GM21723 (cell line): ENCODE data around the gene IL18BP.

Source experiments
- ATAC-seq: cut with Tn5 transposase; IDR thresholded peaks from one replicate; pipeline ENCODE4 v1.9.1; 2021; ENCODE audit warnings: mild to moderate bottlenecking, moderate library complexity; ENCODE audit not compliant: unreplicated experiment

The IL18BP gene

GRCh38 chr11:71996517-71996916 lies 2.2 kb upstream of the IL18BP start:
- no peak for ATAC-seq

- no peak for ATAC-seq
Observed at GRCh38 chr11:71996946-71997345, 1.8 kb upstream of the IL18BP start.

GRCh38 chr11:71997594-71997993 lies 1.1 kb upstream of the IL18BP start:
- ATAC-seq = no peak

GRCh38 chr11:71998061-71998460 lies 648 bp upstream of the IL18BP start:
- no peak for ATAC-seq

GRCh38 chr11:71999362-71999761 lies 653 bp downstream of the IL18BP start:
- ATAC-seq = no peak

DNA sequence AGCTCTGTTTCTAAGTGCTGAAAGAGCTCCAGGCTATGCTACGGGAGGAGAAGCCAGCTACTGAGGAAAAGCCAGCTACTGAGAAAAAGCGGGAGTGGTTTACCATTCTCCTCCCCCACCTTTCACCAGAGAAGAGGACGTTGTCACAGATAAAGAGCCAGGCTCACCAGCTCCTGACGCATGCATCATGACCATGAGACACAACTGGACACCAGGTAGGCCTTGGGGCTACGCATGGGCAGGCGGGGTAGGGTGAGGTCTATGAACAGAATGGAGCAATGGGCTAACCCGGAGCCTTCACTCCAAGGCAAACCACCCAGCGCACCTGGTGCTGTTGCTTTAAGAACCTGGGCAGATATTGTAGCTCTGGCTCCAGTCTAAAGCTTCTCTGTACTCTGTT lies 1.1 kb downstream of the IL18BP start:
- no peak for ATAC-seq

GRCh38 chr11:72000202-72000867 lies 1.6 kb downstream of the IL18BP start:
- no peak for ATAC-seq

DNA sequence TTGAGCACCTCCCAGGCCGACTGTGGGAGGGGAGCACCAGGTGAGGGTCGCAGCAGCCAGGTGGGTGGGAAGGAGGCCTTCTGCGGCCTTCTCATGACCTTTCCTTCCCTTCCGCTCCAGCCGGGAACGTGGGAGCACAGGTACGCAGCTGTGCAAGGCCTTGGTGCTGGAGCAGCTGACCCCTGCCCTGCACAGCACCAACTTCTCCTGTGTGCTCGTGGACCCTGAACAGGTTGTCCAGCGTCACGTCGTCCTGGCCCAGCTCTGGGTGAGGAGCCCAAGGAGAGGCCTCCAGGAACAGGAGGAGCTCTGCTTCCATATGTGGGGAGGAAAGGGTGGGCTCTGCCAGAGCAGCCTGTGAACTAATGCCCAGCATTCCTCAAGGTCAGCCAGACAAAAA lies 2.6 kb downstream of the IL18BP start:
- ATAC-seq = no peak

DNA sequence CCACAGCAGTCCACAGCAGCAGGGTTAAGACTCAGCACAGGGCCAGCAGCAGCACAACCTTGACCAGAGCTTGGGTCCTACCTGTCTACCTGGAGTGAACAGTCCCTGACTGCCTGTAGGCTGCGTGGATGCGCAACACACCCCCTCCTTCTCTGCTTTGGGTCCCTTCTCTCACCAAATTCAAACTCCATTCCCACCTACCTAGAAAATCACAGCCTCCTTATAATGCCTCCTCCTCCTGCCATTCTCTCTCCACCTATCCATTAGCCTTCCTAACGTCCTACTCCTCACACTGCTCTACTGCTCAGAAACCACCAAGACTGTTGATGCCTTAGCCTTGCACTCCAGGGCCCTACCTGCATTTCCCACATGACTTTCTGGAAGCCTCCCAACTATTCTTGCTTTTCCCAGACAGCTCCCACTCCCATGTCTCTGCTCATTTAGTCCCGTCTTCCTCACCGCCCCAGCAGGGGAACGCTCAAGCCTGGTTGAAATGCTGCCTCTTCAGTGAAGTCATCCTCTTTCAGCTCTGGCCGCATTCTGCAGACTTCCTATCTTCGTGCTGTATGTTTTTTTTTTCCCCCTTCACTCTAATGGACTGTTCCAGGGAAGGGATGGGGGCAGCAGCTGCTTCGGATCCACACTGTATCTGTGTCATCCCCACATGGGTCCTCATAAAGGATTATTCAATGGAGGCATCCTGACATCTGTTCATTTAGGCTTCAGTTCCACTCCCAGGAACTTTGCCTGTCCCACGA lies 3.3 kb downstream of the IL18BP start:
- no peak for ATAC-seq

DNA sequence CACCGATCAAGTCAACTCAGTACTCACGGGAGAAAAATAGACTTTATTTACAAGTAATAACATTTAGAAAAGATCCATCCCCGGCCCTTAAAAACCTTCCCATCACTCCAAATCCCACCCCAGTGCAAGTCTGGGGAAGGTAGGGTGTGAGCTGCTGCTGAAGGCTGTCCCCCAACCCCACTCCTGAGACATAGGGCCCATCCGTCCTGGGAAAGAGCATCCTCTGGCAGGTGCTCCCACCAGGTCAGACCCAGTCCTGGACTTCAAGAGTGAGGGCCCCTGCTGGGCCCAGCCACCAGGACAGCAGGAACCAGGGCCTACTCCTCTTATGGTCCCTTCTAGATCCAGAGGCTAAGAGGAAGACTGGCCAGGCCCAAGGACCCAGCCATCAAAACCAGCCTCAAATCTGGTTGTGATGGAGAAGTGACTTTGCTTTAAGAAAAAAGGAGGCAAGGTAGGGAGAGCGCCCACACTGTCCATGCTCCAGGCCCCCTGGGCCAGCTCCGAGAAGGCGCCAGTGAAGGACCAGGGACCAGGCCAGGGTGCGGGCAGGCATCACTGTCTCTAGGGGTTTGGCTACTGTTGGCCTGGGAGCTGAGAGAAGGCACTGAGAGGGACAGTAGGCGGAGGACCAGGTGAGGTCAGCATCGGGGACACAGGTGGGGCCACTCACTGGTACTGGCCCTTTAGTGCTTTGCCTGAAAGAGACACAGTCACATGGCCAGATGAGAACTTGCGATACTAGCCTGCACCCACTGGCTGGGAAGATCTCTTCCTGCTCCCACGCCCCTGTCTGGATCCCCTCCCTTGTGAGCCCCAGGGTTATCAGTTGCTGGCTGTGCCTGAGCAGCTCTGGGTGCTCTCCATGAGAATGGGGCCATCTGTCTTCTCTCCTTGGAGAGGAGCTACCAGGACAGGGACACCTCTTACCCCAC lies 4.4 kb downstream of the IL18BP start:
- ATAC-seq = no peak

DNA sequence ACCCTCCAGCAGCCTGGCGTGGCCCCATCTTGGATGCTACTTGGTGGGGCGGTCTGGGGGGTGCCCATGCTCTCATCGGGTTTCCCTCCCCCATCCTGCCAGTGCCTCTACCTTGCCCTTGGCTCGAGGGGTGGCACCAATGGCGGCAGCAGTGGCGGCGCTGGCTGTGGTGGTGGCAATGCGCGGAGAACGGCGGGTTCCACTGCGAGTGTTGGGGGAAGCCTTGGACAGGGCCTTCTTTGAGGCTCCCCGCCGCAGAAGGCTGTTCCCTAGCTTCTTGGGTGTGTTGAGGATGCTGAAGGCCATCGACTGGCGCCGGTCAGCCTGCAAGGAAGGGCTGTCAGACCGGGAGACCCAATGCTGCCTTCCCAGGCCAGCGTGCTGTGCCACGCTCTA lies 5.1 kb downstream of the IL18BP start:
- no peak for ATAC-seq

GRCh38 chr11:72004515-72005346 lies 6.0 kb downstream of the IL18BP start:
- no peak for ATAC-seq

GRCh38 chr11:72005347-72006260 lies 6.9 kb downstream of the IL18BP start:
- no peak for ATAC-seq

- ATAC-seq = no peak
Observed at GRCh38 chr11:72006309-72007088, 7.8 kb downstream of the IL18BP start.

- no peak for ATAC-seq
Observed at GRCh38 chr11:72007089-72007476, 8.4 kb downstream of the IL18BP start.

GRCh38 chr11:72007587-72007986 lies 8.9 kb downstream of the IL18BP start:
- ATAC-seq = no peak

DNA sequence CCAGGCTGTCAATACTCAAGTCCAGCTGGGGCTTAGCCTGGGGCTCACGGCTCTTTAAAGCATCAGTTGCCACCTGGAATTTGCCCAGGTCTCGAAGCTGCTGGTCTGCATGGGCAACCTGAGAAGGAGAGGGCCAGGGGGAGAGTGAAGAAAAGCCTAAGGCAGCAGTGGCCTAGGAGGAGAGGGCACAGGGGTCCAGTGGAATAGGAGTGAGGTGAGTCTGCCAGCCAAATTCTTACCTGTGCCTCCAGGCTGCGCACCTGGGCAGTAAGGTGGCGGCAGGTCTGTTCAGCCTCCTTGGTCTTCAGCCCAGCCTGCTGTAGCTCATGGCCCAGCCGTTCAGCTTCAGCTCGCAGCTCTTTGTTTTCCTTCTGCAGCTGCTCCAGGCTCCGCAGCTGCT lies 10.0 kb downstream of the IL18BP start:
- no peak for ATAC-seq

DNA sequence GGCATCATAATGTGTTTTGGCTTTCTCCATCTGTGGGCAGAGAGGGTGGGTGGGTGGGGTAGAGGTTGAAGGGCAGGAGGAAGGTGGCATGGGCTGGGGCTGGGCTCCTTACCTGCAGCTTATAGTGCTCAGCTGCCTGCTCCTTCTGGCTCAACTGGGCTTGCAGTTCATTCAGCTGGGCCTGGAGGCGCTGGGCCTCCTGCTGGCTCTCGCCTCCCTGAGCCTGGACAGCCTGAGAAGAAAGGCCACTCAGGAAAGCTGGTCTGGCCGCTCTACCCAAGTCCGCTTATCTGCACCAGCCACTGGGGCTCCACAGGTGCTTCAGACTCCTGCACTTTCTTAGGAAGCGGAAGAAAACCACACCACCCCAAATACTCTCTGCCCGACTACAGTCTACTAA lies 10.4 kb downstream of the IL18BP start:
- ATAC-seq = no peak
